T1000 (cell line): ENCODE measurements around the gene EVA1C.
"Not testable (repeated sequence)": the region's sequence is repeated elsewhere in the genome, so short reads cannot be mapped to it uniquely, and the experiment has no call there.

ENCODE experiments used
- DNase-seq: peaks from one replicate; lab custom pipeline; 2025; ENCODE audit warnings: mixed read lengths; lab: John Stamatoyannopoulos, UW

The EVA1C gene

GRCh38 chr21:32530809-32531208 lies 118.3 kb downstream of the EVA1C start:
- not testable (repeated sequence) for DNase-seq

- not testable (repeated sequence) for DNase-seq
Observed at GRCh38 chr21:32531561-32531960, 119.1 kb downstream of the EVA1C start.

- DNase-seq, result no peak
Observed at GRCh38 chr21:32532636-32533035, 120.1 kb downstream of the EVA1C start.

GRCh38 chr21:32533053-32533452 lies 120.5 kb downstream of the EVA1C start:
- no peak for DNase-seq

- no peak for DNase-seq
Observed at GRCh38 chr21:32533611-32534010, 121.1 kb downstream of the EVA1C start.

- DNase-seq, result no peak
Observed at GRCh38 chr21:32534113-32534512, 121.6 kb downstream of the EVA1C start.

- no peak for DNase-seq
Observed at GRCh38 chr21:32535612-32536011, 123.1 kb downstream of the EVA1C start.

GRCh38 chr21:32537569-32537881 lies 125.0 kb downstream of the EVA1C start:
- no peak for DNase-seq

GRCh38 chr21:32538147-32538792 lies 125.8 kb downstream of the EVA1C start:
- DNase-seq, result no peak

- DNase-seq, result no peak
Observed at GRCh38 chr21:32539378-32539777, 126.9 kb downstream of the EVA1C start.

GRCh38 chr21:32543056-32543455 lies 130.6 kb downstream of the EVA1C start:
- not testable (repeated sequence) for DNase-seq

- no peak for DNase-seq
Observed at GRCh38 chr21:32543975-32544374, 131.5 kb downstream of the EVA1C start.

GRCh38 chr21:32544697-32545096 lies 132.2 kb downstream of the EVA1C start:
- DNase-seq, result no peak

- DNase-seq, result no peak
Observed at GRCh38 chr21:32545948-32546441, 133.5 kb downstream of the EVA1C start.

- DNase-seq, result no peak
Observed at GRCh38 chr21:32547018-32547417, 134.5 kb downstream of the EVA1C start.

- DNase-seq, result no peak
Observed at GRCh38 chr21:32548978-32549377, 136.5 kb downstream of the EVA1C start.

- no peak for DNase-seq
Observed at GRCh38 chr21:32549440-32549839, 136.9 kb downstream of the EVA1C start.

- DNase-seq, result no peak
Observed at GRCh38 chr21:32549886-32550285, 137.4 kb downstream of the EVA1C start.

GRCh38 chr21:32554832-32555638 lies 142.5 kb downstream of the EVA1C start:
- no peak for DNase-seq

- DNase-seq, result no peak
Observed at GRCh38 chr21:32558106-32558505, 145.6 kb downstream of the EVA1C start.

GRCh38 chr21:32559006-32559610 lies 146.6 kb downstream of the EVA1C start:
- no peak for DNase-seq

GRCh38 chr21:32560896-32561295 lies 148.4 kb downstream of the EVA1C start:
- DNase-seq, result no peak

GRCh38 chr21:32561476-32561875 lies 149.0 kb downstream of the EVA1C start:
- DNase-seq, result not testable (repeated sequence)
